ENCODE data around the gene PGGHG. TPM values are rescaled to one million over a fixed set of nuclear protein-coding genes. Genes with fewer than 3 reads are reported as not detected.

The PGGHG gene
- total and polyA plus RNA-seq, 3 donors from 2014 or later = 8.2 to 32.5 (median 26.5) TPM

DNA sequence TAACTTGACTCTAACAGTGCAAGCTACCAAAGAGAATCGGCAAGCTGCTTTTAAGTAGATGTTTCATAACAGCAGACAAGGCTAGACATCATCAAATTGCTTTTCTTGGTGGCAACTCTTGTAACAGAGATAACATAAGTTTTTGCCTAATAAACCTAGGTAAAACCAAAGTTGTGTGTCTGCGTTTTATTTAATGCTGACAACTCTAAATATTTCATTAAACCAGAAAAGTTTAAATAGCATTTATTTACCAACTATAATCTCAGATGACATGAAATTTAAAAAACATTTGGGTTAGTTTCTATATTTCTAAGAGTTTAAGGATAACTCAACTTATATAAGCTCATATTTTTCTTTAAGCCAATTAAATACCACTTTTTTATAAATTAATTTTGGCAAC, 51.0 kb downstream of the PGGHG start:
- TF ChIP-seq POLR2A (IDR thresholded peaks at IDR 0.05) = no peak
- TF ChIP-seq, protein P1, sequence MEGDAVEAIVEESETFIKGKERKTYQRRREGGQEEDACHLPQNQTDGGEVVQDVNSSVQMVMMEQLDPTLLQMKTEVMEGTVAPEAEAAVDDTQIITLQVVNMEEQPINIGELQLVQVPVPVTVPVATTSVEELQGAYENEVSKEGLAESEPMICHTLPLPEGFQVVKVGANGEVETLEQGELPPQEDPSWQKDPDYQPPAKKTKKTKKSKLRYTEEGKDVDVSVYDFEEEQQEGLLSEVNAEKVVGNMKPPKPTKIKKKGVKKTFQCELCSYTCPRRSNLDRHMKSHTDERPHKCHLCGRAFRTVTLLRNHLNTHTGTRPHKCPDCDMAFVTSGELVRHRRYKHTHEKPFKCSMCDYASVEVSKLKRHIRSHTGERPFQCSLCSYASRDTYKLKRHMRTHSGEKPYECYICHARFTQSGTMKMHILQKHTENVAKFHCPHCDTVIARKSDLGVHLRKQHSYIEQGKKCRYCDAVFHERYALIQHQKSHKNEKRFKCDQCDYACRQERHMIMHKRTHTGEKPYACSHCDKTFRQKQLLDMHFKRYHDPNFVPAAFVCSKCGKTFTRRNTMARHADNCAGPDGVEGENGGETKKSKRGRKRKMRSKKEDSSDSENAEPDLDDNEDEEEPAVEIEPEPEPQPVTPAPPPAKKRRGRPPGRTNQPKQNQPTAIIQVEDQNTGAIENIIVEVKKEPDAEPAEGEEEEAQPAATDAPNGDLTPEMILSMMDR (IDR thresholded peaks at IDR 0.05) = no peak
- Histone ChIP-seq H3K4me3 (no peak overlapping the region), H3K27ac (no peak overlapping the region), H3K36me3 (ENCODE audit: low read depth, missing control alignments) (no peaks in the 10 kb centered on the region), H3K27me3 (no peaks in the 10 kb centered on the region), H3K4me1 (peaks cover 26% of the 10 kb centered on the region), H3K9me3 (no peaks in the 10 kb centered on the region)
- WGBS, 2 donors = 92 to 94% methylated on average over 2 of the region's 2 CpGs
- no peak for DNase-seq
- intact Hi-C loops (cut with DNase I; ENCODE audit: low total_unique reads) = no loop called here

DNA sequence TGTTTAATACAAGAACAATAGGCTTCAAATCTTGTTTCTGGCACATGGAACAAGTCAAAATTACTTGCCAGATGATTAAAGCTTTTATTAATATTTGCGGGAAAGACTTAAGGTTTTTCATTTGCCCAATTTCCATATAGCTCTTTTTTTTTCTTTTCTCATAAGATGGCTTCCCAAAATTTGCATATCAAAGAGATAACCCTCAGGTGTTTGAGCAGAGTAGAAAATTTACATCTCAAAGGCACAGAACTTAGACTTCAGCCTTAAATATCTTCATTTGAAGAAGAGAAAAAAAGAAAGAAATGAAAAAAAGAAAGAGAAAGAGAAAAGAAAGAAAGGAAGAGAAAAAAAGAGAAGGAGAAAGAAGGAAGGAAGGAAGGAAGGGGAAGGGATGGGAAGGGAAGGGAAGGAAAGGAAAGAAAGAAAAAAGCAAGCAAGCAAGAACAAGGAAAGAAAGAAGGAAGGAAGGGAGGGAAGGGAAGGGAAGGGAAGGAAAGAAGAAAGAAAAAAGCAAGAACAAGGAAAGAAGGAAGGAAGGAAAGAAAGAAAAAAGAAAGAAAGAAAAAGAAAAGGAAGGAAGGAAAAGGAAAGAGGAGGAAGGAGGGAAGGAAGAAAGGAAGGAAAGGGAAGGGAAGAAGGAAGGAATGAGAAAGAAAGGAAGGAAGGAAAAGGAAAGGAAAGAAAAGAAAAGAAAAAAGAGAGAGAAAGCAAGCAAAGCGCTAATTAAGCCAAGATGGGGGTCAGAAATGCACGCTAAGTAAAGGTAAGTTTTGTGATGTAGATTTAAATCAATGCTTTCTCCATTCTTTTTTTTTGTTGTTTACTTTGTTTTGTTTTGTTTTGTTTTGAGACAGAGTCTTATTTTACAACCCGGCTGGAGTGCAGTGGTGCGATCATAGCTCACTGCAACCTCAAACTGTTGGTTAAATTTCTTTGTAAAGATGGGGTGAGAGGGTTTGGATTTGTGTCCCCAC, 51.9 kb downstream of the PGGHG start:
- DNase-seq = no peak
- intact Hi-C loops (cut with DNase I; ENCODE audit: low total_unique reads) = no loop called here
- Histone ChIP-seq H3K9me3 (no peaks in the 10 kb centered on the region), H3K27ac (no peak overlapping the region), H3K36me3 (ENCODE audit: low read depth, missing control alignments) (no peaks in the 10 kb centered on the region), H3K4me1 (peaks cover 18% of the 10 kb centered on the region), H3K4me3 (no peak overlapping the region), H3K27me3 (no peaks in the 10 kb centered on the region)
- WGBS, 2 donors = 68 to 72% methylated on average over 5 of the region's 5 CpGs
- no peak for TF ChIP-seq POLR2A (IDR thresholded peaks at IDR 0.05)
- TF ChIP-seq, protein P1 (IDR thresholded peaks at IDR 0.05) = no peak

DNA sequence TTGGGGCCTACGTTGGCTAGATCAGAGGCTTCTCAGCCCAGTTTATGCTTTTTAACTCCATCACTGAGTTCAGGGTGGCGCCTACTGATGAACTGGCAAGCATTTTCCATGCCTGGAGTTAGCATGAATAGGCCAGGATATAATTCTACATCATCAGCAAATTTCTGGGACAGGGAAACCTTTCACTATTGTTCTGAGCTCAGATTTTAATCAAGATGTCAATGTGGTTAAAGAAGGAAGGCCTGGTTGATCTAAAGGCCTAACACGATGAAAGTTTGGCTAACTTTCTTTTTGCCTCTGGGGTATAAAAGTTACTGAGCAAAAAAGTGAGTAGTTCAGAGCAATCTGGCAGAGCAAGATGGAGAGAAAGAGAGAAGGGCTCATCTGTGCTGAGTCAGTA, 53.4 kb downstream of the PGGHG start:
- Histone ChIP-seq H3K27me3 (no peaks in the 10 kb centered on the region), H3K27ac (no peak overlapping the region), H3K4me3 (no peak overlapping the region), H3K36me3 (ENCODE audit: low read depth, missing control alignments) (no peaks in the 10 kb centered on the region), H3K9me3 (no peaks in the 10 kb centered on the region), H3K4me1 (peaks cover 4% of the 10 kb centered on the region)
- 76 to 81% methylated on average over 3 of the region's 3 CpGs for WGBS, 2 donors
- intact Hi-C loops (cut with DNase I; ENCODE audit: low total_unique reads) = no loop called here
- TF ChIP-seq, protein P1 (IDR thresholded peaks at IDR 0.05) = no peak
- no peak for TF ChIP-seq POLR2A (IDR thresholded peaks at IDR 0.05)
- no peak for DNase-seq

DNA sequence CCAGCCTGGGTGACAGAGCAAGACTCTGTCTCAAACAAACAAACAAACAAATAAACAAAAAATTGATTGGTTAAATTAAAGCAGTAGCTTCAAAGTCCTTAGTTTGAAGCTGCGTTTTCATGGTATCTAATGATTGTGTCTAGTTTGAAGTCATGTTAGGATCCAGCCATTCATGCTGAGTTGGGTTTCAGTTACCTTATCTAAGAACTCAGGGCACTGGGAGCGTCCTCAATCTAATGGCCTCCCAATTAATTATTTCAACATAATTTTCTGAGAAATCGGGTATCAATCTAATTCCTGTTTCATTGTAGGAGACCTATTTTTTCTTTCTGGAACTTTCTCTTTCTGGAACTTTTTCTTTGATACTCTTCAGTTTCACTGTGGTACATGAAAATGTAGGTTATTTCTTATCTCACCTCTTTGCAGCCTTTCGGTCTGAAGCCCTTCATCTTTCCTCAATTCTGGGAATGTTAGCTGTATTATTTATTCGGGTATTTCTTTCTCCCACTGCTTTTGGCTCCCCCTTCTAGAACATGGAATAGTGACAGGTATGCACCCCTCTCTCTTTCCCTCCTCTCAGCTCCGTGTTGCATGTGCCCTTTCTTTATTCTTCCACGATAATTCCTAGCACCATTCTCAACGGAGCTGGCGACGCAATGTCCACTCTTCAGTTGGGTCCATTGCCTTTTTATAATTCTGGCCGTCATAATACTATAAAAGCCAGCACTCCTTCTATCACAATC, 56.1 kb downstream of the PGGHG start:
- WGBS, 2 donors = 90 to 93% methylated on average over 11 of the region's 11 CpGs
- DNase-seq = no peak
- intact Hi-C loops (cut with DNase I; ENCODE audit: low total_unique reads) = no loop called here
- Histone ChIP-seq H3K27ac (no peak overlapping the region), H3K4me3 (no peak overlapping the region), H3K36me3 (ENCODE audit: low read depth, missing control alignments) (no peaks in the 10 kb centered on the region), H3K27me3 (no peaks in the 10 kb centered on the region), H3K9me3 (no peaks in the 10 kb centered on the region), H3K4me1 (no peaks in the 10 kb centered on the region)
- TF ChIP-seq, protein P1 (IDR thresholded peaks at IDR 0.05) = no peak
- no peak for TF ChIP-seq POLR2A (IDR thresholded peaks at IDR 0.05)

Small RNA genes within 50 kb of the gene (small RNA-seq; reads per million reads assigned to genes)
- 0 to 0.18 reads per million in 2 donors for gene AC136475.6

Other genes with a start within 250 kb of the PGGHG start
- not detected for gene SCGB1C1, start 96.0 kb upstream of the PGGHG start, total RNA-seq
- not detected for gene SCGB1C1, start 96.0 kb upstream of the PGGHG start, polyA plus RNA-seq (ENCODE audit: insufficient read depth, low read depth, low replicate concordance)
- gene BET1L, start 81.7 kb upstream of the PGGHG start, total RNA-seq = 10 to 100 TPM; 43.7 to 47.5 TPM
- 79.9 TPM for gene BET1L, start 81.7 kb upstream of the PGGHG start, polyA plus RNA-seq (ENCODE audit: insufficient read depth, low read depth, low replicate concordance)
- gene RIC8A, start 81.4 kb upstream of the PGGHG start, total RNA-seq = 100 to 1,000 TPM; 104 to 108 TPM
- gene RIC8A, start 81.4 kb upstream of the PGGHG start, polyA plus RNA-seq (ENCODE audit: insufficient read depth, low read depth, low replicate concordance) = 132 TPM
- 10 to 100 TPM; 31.7 to 43.6 TPM for gene SIRT3, start 52.8 kb upstream of the PGGHG start, total RNA-seq
- 57.0 TPM for gene SIRT3, start 52.8 kb upstream of the PGGHG start, polyA plus RNA-seq (ENCODE audit: insufficient read depth, low read depth, low replicate concordance)
- gene PSMD13, start 52.1 kb upstream of the PGGHG start, total RNA-seq = 100 to 1,000 TPM; 128 to 180 TPM
- gene PSMD13, start 52.1 kb upstream of the PGGHG start, polyA plus RNA-seq (ENCODE audit: insufficient read depth, low read depth, low replicate concordance) = 133 TPM
- gene NLRP6, start 10.7 kb upstream of the PGGHG start, total RNA-seq = 1 to 10 TPM in 1 of 2 donors, under 1 TPM in 1; 0.31 to 2.4 TPM
- 0.26 TPM for gene NLRP6, start 10.7 kb upstream of the PGGHG start, polyA plus RNA-seq (ENCODE audit: insufficient read depth, low read depth, low replicate concordance)
- not detected for gene IFITM5, start 10.4 kb downstream of the PGGHG start, total RNA-seq
- gene IFITM5, start 10.4 kb downstream of the PGGHG start, polyA plus RNA-seq (ENCODE audit: insufficient read depth, low read depth, low replicate concordance) = not detected
- gene IFITM2, start 18.7 kb downstream of the PGGHG start, total RNA-seq = 100 to 1,000 TPM; 119 to 169 TPM
- gene IFITM2, start 18.7 kb downstream of the PGGHG start, polyA plus RNA-seq (ENCODE audit: insufficient read depth, low read depth, low replicate concordance) = 283 TPM
- gene IFITM1, start 24.9 kb downstream of the PGGHG start, total RNA-seq = 10 to 100 TPM; 63.1 to 93.3 TPM
- gene IFITM1, start 24.9 kb downstream of the PGGHG start, polyA plus RNA-seq (ENCODE audit: insufficient read depth, low read depth, low replicate concordance) = 146 TPM
- gene IFITM3, start 31.7 kb downstream of the PGGHG start, total RNA-seq = 100 to 1,000 TPM; 256 to 459 TPM
- 717 TPM for gene IFITM3, start 31.7 kb downstream of the PGGHG start, polyA plus RNA-seq (ENCODE audit: insufficient read depth, low read depth, low replicate concordance)
- 10 to 100 TPM in 1 of 2 donors, 1 to 10 TPM in 1; 7.2 to 10.1 TPM for gene B4GALNT4, start 80.4 kb downstream of the PGGHG start, total RNA-seq
- 4.3 TPM for gene B4GALNT4, start 80.4 kb downstream of the PGGHG start, polyA plus RNA-seq (ENCODE audit: insufficient read depth, low read depth, low replicate concordance)
- 1 to 10 TPM; 1.6 to 3.1 TPM for gene PKP3, start 105.1 kb downstream of the PGGHG start, total RNA-seq
- 1.2 TPM for gene PKP3, start 105.1 kb downstream of the PGGHG start, polyA plus RNA-seq (ENCODE audit: insufficient read depth, low read depth, low replicate concordance)
- 10 to 100 TPM; 39.3 to 43.8 TPM for gene SIGIRR, start 125.9 kb downstream of the PGGHG start, total RNA-seq
- 35.5 TPM for gene SIGIRR, start 125.9 kb downstream of the PGGHG start, polyA plus RNA-seq (ENCODE audit: insufficient read depth, low read depth, low replicate concordance)
- 1 to 10 TPM; 1.9 to 2.9 TPM for gene ANO9, start 152.9 kb downstream of the PGGHG start, total RNA-seq
- gene ANO9, start 152.9 kb downstream of the PGGHG start, polyA plus RNA-seq (ENCODE audit: insufficient read depth, low read depth, low replicate concordance) = 1.6 TPM
- 100 to 1,000 TPM; 107 to 160 TPM for gene PTDSS2, start 161.2 kb downstream of the PGGHG start, total RNA-seq
- gene PTDSS2, start 161.2 kb downstream of the PGGHG start, polyA plus RNA-seq (ENCODE audit: insufficient read depth, low read depth, low replicate concordance) = 116 TPM
- gene RNH1, start 218.1 kb downstream of the PGGHG start, total RNA-seq = 100 to 1,000 TPM; 210 to 264 TPM
- gene RNH1, start 218.1 kb downstream of the PGGHG start, polyA plus RNA-seq (ENCODE audit: insufficient read depth, low read depth, low replicate concordance) = 211 TPM
- 10 to 100 TPM; 35.1 to 49.7 TPM for gene HRAS, start 246.4 kb downstream of the PGGHG start, total RNA-seq
- 31.4 TPM for gene HRAS, start 246.4 kb downstream of the PGGHG start, polyA plus RNA-seq (ENCODE audit: insufficient read depth, low read depth, low replicate concordance)
- 10 to 100 TPM; 11.6 to 22.2 TPM for gene LRRC56, start 248.4 kb downstream of the PGGHG start, total RNA-seq
- gene LRRC56, start 248.4 kb downstream of the PGGHG start, polyA plus RNA-seq (ENCODE audit: insufficient read depth, low read depth, low replicate concordance) = 23.5 TPM